ENCODE results near the gene AMBP.

DNA sequence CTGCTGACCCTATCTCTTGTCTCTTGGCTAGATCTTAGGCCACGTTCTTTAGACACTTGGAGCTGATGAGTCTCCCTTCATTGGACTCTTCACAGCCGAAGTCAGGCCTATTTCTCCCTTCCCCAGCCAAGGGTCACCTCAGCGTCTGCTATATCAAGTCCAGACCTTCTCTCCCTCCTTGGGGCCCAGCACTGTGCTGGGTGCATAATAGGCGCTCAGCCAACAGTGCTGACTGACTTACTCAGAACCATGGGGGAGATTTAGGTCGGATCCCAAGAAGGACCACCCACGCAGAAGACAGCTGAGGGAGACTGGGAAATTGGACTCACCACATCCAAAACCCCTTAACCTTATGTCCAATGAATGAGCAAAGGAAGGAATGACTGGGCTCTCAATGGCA lies 5.6 kb upstream of the AMBP start:
- TF ChIP-seq CTCF (conservative IDR thresholded peaks at IDR 0.05; ENCODE audit: low read depth, low read length) (no peak), EZH2phosphoT487 (IDR thresholded peaks at IDR 0.05; ENCODE audit: borderline replicate concordance, low read length) (no peak), EZH2 (IDR thresholded peaks at IDR 0.05; ENCODE audit: low read length, unreplicated experiment) (no peak)

All from PC-3 (cell line).